Neutrophil (primary cell): Measurements from ENCODE around the gene CMTM7.

Experiments used
- H3K27ac ChIP-seq: fragments of 200-600 bp; sonication (generic); 2 replicates; pipeline ENCODE4 v1.5.1; 2016; ENCODE audit warnings: mild to moderate bottlenecking, moderate library complexity
- H3K27me3 ChIP-seq: fragments of 200-600 bp; sonication (generic); 2 replicates; pipeline ENCODE4 v1.6.0; 2016; ENCODE audit warnings: mild to moderate bottlenecking
- H3K36me3 ChIP-seq: fragments of 200-600 bp; sonication (generic); 2 replicates; pipeline ENCODE4 v1.5.1; 2017
- H3K4me1 ChIP-seq, 2 experiments: fragments of 200-600 bp in 1 of 2; sonication (generic) in 1 of 2; 1 replicate in 1 of 2; 2 replicates in 1 of 2; pipeline versions ENCODE4 v1.5.1 to v1.6.1; 2013 to 2016; ENCODE audit warnings: low read depth in 1 of 2, low read length in 1 of 2, mild to moderate bottlenecking in 1 of 2, moderate library complexity in 1 of 2; ENCODE audit not compliant: control insufficient read depth in 1 of 2, insufficient read depth in 1 of 2
- H3K4me3 ChIP-seq, 2 experiments: fragments of 200-600 bp in 1 of 2; sonication (generic) in 1 of 2; 1 replicate in 1 of 2; 2 replicates in 1 of 2; pipeline ENCODE4 v1.5.1; 2013 to 2016; ENCODE audit warnings: low read depth in 1 of 2, low read length in 1 of 2, mild to moderate bottlenecking in 1 of 2, moderate library complexity in 1 of 2
- H3K9me3 ChIP-seq: fragments of 200-600 bp; sonication (generic); 2 replicates; pipeline ENCODE4 v1.5.1; 2016
- CTCF ChIP-seq: fragments of 200-600 bp; sonication (generic); IDR thresholded peaks from 2 replicates; pipeline ENCODE4 v1.5.1; 2016; ENCODE audit warnings: antibody characterized with exemption

CMTM7 gene

DNA sequence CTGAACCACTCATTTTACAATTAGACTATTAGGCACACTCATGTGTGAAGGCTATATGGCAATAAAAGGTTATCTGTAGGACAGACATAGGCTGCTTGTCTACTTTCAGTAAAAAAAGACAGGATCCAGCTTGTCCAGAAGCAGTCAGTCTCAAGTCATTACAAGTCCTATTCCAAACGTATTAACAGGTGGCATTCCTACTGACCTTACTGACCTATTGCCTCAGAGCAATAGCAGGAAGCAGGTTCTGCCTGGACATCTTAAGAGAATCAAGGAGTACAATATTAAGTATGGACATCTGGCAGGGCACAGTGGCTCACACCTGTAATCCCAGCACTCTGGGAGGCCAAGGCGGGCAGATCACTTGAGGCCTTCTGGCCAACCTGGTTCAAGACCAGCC is 104.0 kb downstream of the CMTM7 start:
- Histone ChIP-seq H3K27ac (peak overlapping the region; percentile 63), H3K27me3 (no peaks in the 10 kb centered on the region), H3K4me1 (peaks cover 66 to 78% of the 10 kb centered on the region in 2 experiments), H3K4me3 (no peak overlapping the region), H3K9me3 (no peaks in the 10 kb centered on the region), H3K36me3 (peaks cover 30% of the 10 kb centered on the region)
- TF ChIP-seq CTCF = no peak

DNA sequence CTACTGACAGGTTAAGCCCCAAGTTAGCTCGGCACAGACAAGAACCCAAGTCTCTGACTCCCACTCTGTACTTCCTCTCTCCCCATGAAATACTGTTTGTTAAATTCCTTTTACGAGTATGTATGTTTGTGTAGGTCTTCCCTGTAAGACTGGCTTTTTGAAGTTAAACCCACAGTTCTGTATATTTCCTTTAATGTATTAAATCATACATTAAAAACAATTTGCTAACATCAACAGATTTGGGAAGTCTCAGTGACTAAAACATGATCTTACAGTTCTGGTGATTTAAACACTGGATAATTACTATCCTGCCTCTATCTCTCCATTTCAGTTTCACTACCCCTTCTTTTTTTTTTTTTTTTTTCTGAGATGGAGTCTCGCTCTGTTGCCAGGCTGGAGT is 106.6 kb downstream of the CMTM7 start:
- no peaks in the 10 kb centered on the region for H3K27me3 ChIP-seq
- H3K36me3 ChIP-seq = peaks cover 12% of the 10 kb centered on the region
- no peaks in the 10 kb centered on the region for H3K9me3 ChIP-seq
- no peak for TF ChIP-seq CTCF
- H3K4me3 ChIP-seq = no peak overlapping the region
- H3K27ac ChIP-seq = peak overlapping the region; percentile 43
- H3K4me1 ChIP-seq = peaks cover 72 to 79% of the 10 kb centered on the region in 2 experiments

DNA sequence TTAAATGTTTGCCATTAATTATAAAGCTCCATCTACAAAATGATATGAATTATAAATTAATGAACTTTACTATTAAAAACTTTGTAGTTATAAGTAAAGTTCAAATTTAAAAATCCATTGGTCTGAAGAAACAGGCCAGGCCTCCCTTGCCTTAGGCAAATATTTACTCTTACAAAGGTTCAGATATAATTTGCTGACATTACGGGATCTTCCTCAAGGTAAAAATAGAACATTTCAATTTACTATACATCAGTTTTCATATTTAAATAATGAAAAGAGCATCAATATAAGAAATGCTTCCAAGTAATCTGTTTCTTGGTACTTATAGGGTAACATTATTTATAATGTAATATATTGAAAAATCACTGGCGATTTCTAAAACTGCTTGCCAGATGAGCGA is 107.3 kb downstream of the CMTM7 start:
- no peak for TF ChIP-seq CTCF
- H3K4me3 ChIP-seq = no peak overlapping the region
- H3K4me1 ChIP-seq = peaks cover 69 to 77% of the 10 kb centered on the region in 2 experiments
- H3K9me3 ChIP-seq = no peaks in the 10 kb centered on the region
- H3K27ac ChIP-seq = peak overlapping the region; percentile 97
- H3K36me3 ChIP-seq = peaks cover 11% of the 10 kb centered on the region
- no peaks in the 10 kb centered on the region for H3K27me3 ChIP-seq

DNA sequence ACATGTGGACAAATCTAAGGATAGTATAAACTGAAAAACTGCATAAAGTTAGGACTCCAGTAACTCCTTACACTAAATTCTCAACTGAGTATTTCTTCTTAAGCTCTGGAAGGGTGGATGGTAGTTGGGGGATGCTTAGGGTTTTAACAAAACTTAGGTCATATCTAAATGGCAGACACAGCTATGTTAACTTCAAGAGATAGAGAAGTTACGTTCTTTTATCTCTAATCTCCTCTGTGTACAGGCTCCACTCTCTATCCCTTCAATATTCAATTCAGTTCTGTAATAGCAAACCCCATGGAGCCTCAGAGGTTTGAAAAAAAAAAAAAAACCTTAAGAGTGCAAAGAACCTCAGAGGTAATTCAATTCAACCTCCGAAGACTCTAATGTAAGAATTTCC is 107.9 kb downstream of the CMTM7 start:
- Histone ChIP-seq H3K27me3 (no peaks in the 10 kb centered on the region), H3K4me3 (peak overlapping the region in 1 of 2 experiments; percentile 3)
- no peak for TF ChIP-seq CTCF

GRCh38 chr3:32500231-32500630 is 108.6 kb downstream of the CMTM7 start:
- no peaks in the 10 kb centered on the region for H3K27me3 ChIP-seq
- H3K27ac ChIP-seq = peak overlapping the region; percentile 97
- no peak for TF ChIP-seq CTCF
- peak overlapping the region; percentile 75 to 95 for H3K4me3 ChIP-seq
- H3K9me3 ChIP-seq = no peaks in the 10 kb centered on the region
- peaks cover 11% of the 10 kb centered on the region for H3K36me3 ChIP-seq
- peaks cover 57 to 65% of the 10 kb centered on the region in 2 experiments for H3K4me1 ChIP-seq

More for the DNA sequence above, 107.9 kb downstream of the CMTM7 start:
- Histone ChIP-seq H3K9me3 (no peaks in the 10 kb centered on the region), H3K27ac (peak overlapping the region; percentile 97), H3K36me3 (peaks cover 11% of the 10 kb centered on the region), H3K4me1 (peaks cover 63 to 71% of the 10 kb centered on the region in 2 experiments)
